Brain microvascular endothelial cell (primary cell): ENCODE results near the gene ARL4C.

Experiments used
- DNase-seq: peaks from one replicate; pipeline ENCODE4 v3.0.0-alpha.2; 2020
- H3K27ac ChIP-seq: fragments of 250-450 bp; sonication (Bioruptor Pico); 2 replicates; pipeline ENCODE4 v1.5.1; 2020; ENCODE audit warnings: mild to moderate bottlenecking, moderate library complexity
- H3K27me3 ChIP-seq: fragments of 250-450 bp; sonication (Bioruptor Pico); replicated peaks from 2 replicates; pipeline ENCODE4 v1.5.1; 2020; ENCODE audit warnings: mild to moderate bottlenecking
- H3K36me3 ChIP-seq: fragments of 250-450 bp; sonication (Bioruptor Pico); replicated peaks from 2 replicates; pipeline ENCODE4 v1.5.1; 2020; ENCODE audit warnings: mild to moderate bottlenecking
- H3K4me3 ChIP-seq: 2 replicates; pipeline ENCODE4 v1.5.1; 2011; ENCODE audit warnings: low read depth, mild to moderate bottlenecking, control low read depth, low read length, moderate library complexity
- CTCF ChIP-seq: IDR thresholded peaks from 2 replicates; pipeline ENCODE4 v1.5.1; 2011; ENCODE audit warnings: low read depth, mild to moderate bottlenecking, moderate library complexity, low read length, control low read depth, inconsistent platforms; ENCODE audit errors: missing control alignments
- in situ Hi-C: cut with HindIII; loops from 2 replicates; pipeline ENCODE4 v1.10.0; 2017; ENCODE audit warnings: low sequenced_read_pairs, low pct_ligation_motif_present

The ARL4C gene

GRCh38 chr2:234451852-234452625, 44.8 kb downstream of the ARL4C start:
- Histone ChIP-seq H3K27me3 (no peaks in the 10 kb centered on the region), H3K36me3 (no peaks in the 10 kb centered on the region), H3K27ac (peak overlapping the region; percentile 99), H3K4me3 (no peak overlapping the region)
- no peak for TF ChIP-seq CTCF
- peak; percentile 93 for DNase-seq
- in situ Hi-C loops, result no loop called here

GRCh38 chr2:234451242-234451641, 45.6 kb downstream of the ARL4C start:
- Histone ChIP-seq H3K4me3 (no peak overlapping the region), H3K27ac (peak overlapping the region; percentile 99), H3K27me3 (no peaks in the 10 kb centered on the region), H3K36me3 (no peaks in the 10 kb centered on the region)
- TF ChIP-seq CTCF, result no peak
- no peak for DNase-seq
- in situ Hi-C loops, result no loop called here

GRCh38 chr2:234450431-234451124, 46.3 kb downstream of the ARL4C start:
- TF ChIP-seq CTCF, result no peak
- Histone ChIP-seq H3K36me3 (no peaks in the 10 kb centered on the region), H3K27me3 (no peaks in the 10 kb centered on the region), H3K27ac (peak overlapping the region; percentile 99), H3K4me3 (no peak overlapping the region)
- in situ Hi-C loops, result no loop called here
- DNase-seq, result no peak

- Histone ChIP-seq H3K4me3 (no peak overlapping the region), H3K27ac (peak overlapping the region; percentile 99), H3K36me3 (no peaks in the 10 kb centered on the region), H3K27me3 (no peaks in the 10 kb centered on the region)
- no peak for TF ChIP-seq CTCF
- in situ Hi-C loops, result no loop called here
- DNase-seq, result no peak
These were observed 48.2 kb downstream of the ARL4C start for GRCh38 chr2:234448506-234449184.

GRCh38 chr2:234447963-234448362, 48.9 kb downstream of the ARL4C start:
- no peaks in the 10 kb centered on the region for H3K27me3 ChIP-seq
- H3K36me3 ChIP-seq, result no peaks in the 10 kb centered on the region
- H3K27ac ChIP-seq, result peak overlapping the region; percentile 99
- DNase-seq, result no peak
- in situ Hi-C loops, result no loop called here
- no peak overlapping the region for H3K4me3 ChIP-seq
- TF ChIP-seq CTCF, result no peak
